Stomach (tissue), 4 donors: ENCODE data around the gene PTPRT.

Experiments used
- EP300 ChIP-seq: sonication (generic); formaldehyde crosslinking; IDR thresholded peaks from one replicate; pipeline ENCODE4 v1.6.1; 2017; ENCODE audit warnings: antibody characterized with exemption
- POLR2A ChIP-seq, 4 donors: fragments of 450-650 bp; IDR thresholded peaks; one replicate each; pipeline ENCODE4 v1.6.1; 2016; ENCODE audit warnings: antibody characterized with exemption in 4 of 4, control low read depth in 2 of 4, mild to moderate bottlenecking in 1 of 4, moderate library complexity in 1 of 4
- POLR2AphosphoS5 ChIP-seq, 3 donors: sonication (generic); formaldehyde crosslinking; IDR thresholded peaks; one replicate each; pipeline ENCODE4 v1.6.1; 2016; ENCODE audit warnings: antibody characterized with exemption in 3 of 3
- TF ChIP-seq, protein P1 (sequence below), 7 experiments: fragments of 450-650 bp in 4 of 7; fragments of 200-600 bp in 3 of 7; sonication (generic) in 3 of 7; IDR thresholded peaks; one replicate each; pipeline ENCODE4 v1.5.1; 2016 to 2019; ENCODE audit warnings: antibody characterized with exemption in 7 of 7, control low read depth in 2 of 7, mild to moderate bottlenecking in 1 of 7

DNA sequence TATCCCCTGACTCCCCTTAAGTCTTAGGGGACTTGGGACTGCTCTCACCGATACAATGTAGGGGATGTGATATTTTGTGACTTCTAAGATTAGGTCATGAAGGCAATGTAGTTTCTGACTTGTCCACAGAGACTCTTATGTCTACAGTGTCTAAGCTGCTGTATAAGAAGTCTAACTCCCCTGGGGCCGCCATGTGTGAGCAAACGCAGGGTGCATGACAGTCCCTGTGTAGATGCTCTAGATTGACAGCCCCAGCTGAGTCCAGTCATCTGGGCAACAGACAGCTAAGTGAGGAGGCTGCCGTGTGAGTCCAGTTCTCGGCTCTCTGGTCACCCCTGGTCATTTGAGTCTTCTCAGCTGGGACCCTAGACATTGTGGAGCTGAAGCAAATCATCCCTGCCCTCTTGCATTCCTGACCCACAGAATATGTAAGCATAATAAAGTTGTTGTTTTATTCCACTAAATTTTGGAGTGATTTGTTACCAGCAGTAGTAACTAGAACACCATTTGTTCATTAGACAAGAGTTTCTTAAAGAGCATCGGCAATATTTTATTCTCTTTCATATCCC, 828.2 kb downstream of the PTPRT start:
- TF ChIP-seq, protein P1, sequence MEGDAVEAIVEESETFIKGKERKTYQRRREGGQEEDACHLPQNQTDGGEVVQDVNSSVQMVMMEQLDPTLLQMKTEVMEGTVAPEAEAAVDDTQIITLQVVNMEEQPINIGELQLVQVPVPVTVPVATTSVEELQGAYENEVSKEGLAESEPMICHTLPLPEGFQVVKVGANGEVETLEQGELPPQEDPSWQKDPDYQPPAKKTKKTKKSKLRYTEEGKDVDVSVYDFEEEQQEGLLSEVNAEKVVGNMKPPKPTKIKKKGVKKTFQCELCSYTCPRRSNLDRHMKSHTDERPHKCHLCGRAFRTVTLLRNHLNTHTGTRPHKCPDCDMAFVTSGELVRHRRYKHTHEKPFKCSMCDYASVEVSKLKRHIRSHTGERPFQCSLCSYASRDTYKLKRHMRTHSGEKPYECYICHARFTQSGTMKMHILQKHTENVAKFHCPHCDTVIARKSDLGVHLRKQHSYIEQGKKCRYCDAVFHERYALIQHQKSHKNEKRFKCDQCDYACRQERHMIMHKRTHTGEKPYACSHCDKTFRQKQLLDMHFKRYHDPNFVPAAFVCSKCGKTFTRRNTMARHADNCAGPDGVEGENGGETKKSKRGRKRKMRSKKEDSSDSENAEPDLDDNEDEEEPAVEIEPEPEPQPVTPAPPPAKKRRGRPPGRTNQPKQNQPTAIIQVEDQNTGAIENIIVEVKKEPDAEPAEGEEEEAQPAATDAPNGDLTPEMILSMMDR (IDR thresholded peaks at IDR 0.05): no peak
- TF ChIP-seq POLR2A (IDR thresholded peaks at IDR 0.05): no peak
- TF ChIP-seq POLR2AphosphoS5 (IDR thresholded peaks at IDR 0.05): no peak
- TF ChIP-seq EP300: no peak
